GM11168 (cell line): Measurements from ENCODE around the gene CDH4.

Experiments used
- in situ Hi-C: fragments of 300-500 bp; cut with MboI; formaldehyde crosslinking; loops from one replicate; pipeline ENCODE4 v1.12.0; 2022; ENCODE audit warnings: low sequenced_read_pairs; ENCODE audit not compliant: unreplicated experiment

CDH4 gene

DNA sequence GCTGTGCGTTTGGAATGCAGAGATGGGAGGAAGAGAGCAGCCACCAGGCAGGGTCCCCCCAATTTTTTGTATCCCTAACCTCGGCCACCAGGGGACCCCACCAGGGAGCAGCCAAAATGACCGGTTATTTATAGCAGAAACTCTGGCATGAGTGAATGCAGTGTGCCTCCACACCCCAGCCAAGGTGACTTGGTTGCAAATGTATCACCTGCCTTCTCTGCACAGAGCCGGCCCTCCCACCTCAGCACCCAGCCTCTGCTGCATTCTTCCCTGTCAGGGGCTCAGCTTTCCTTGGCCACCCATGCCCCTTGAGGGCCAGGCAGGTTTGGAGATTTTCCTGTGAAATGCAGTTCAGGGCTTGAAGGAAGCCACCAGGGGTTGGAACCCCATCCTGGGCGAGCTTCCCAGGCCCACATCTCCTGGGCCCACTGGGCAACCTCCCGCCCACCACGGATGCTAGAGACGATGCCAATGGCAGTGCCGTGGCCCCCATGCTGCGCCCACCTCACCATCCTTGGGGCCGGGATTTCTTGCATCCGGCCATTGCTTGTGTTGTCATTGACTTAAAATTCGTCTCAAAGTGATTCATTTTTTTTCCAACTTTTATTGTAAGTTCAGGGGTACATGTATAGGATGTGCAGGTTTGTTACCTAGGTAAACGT lies 522.0 kb downstream of the CDH4 start:
- in situ Hi-C loops: no loop called here

DNA sequence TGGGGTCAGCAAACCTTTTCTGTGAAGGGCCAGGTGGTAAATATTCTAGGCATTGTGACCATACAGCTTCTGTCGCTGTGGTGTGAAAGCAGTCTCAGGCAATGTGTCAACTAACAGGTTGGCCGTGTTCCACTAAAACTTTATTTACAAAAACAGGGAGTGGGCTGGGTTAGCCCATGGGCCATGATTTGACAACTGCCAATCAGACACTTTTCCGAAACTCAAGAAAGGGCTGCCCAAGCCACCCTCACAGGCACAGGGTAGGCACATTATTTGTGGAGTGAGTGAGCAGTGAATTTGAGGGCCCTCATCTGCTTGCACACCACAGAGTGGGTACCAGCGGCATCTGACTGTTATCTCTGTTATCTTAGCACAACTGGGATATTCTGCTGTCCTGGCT lies 523.4 kb downstream of the CDH4 start:
- in situ Hi-C loops: no loop called here

DNA sequence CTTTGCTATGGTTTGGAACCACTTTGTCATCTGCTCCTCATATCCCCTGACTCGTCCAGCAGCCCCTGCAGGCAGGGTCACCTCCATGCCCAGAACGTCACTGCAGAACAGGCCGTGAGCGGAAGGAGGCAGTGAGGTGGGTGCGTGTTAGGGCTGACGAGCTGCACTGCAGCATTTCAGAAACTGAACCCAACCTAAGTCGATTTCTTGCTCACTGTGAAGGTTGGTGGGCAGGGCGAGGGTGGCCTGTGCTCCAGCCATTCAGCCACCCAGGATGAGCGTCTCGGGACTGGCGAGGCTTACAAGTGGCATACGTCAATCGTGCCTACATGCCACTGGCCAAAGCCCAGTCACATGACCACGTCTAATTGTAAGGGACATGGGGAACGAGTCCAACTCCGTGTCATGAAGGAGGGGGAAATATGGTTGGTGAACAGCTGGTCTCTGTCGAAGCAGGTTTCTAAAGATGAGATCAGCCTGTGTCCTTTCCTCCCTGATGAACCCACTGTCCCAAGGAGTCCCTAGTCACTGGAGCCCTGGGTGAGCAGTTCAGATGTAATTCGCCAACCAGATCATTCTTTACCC lies 524.5 kb downstream of the CDH4 start:
- in situ Hi-C loops: no loop called here

DNA sequence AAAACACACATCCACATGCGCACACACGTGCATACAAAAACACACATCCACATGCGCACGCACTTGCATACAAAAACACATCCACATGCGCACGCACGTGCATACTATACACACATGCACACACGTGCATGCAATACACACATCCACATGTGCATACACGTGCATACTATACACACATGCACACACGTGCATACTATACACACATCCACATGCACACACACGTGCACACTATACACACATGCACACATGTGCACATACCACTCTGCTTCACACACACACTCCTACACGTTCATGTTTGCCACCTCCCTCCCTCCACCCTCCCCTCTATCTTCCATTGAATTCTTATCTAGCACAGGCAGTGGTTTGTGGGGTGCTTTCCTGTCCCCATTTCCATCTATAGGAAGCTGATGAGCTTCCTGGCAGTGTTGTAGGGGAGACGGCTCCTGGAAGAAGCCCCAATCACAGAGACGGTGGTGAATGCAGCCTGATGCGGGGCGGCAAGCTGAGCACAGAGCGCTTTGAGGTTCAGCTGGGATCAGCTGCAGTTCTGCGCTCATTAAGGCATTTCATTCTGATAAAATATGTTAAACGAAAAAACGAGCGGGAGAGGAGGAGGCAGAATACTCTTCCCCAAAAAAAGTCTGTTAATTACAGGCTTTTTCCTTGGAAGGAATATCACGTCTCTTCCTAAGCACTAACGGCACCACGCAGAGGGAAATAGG lies 525.9 kb downstream of the CDH4 start:
- in situ Hi-C loops: no loop called here

GRCh38 chr20:61778495-61778863 lies 526.4 kb downstream of the CDH4 start:
- in situ Hi-C loops: no loop called here

DNA sequence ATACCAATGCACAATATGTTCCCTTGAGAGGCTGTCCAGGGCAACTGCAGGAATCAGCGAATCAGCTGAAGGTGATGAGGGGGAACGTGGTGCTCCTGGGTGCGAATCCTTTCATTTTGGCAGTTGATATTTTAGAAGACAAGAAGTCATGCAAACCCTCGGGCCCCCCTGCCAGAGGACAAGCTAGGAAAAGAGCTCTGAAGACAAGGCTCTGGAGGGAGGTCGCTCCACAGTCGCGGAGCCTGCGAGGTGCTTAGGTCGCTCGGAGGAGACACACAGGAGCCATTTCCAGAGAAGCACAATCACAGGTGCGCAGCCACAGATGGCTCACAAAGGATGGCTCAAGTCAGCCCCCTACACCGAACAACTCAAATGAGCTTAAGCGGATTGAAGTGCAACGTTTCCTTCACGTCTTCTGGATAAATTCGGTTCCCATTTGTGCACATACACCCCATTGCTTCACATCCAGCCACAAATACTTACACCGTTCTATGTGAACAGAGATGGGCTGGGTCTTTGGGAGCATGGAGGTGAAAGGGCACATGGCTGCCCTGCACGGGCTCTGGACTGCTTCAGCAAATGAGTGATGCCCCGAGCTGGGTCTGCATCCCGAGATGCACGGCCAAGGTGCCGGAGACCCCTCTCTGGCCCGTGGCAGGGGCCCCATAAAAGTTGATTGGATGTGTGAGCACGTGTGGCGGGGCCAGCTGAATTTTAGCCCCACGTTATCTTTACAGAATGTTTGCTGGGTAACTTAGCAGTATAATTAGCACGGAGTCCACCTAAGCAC lies 527.3 kb downstream of the CDH4 start:
- in situ Hi-C loops: no loop called here

DNA sequence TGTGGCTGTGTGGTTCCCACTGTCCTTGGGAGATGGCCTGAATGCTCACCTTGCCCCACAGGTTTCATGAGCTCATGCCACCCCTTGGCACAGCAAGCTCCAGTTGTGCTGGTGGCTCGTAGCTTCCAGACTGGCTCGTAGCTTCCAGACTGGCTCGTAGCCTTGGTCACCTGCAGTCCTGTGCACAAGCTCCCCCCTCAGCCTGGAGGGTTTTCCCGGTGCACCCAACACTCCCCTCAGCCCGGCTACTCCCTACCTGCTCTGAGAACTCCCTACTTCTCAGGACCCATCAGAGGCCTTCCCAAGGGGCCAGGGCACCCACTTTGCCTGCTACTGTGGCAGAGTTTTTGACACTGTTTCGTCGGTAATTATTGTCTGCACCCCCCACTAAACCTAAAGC lies 528.0 kb downstream of the CDH4 start:
- in situ Hi-C loops: no loop called here

DNA sequence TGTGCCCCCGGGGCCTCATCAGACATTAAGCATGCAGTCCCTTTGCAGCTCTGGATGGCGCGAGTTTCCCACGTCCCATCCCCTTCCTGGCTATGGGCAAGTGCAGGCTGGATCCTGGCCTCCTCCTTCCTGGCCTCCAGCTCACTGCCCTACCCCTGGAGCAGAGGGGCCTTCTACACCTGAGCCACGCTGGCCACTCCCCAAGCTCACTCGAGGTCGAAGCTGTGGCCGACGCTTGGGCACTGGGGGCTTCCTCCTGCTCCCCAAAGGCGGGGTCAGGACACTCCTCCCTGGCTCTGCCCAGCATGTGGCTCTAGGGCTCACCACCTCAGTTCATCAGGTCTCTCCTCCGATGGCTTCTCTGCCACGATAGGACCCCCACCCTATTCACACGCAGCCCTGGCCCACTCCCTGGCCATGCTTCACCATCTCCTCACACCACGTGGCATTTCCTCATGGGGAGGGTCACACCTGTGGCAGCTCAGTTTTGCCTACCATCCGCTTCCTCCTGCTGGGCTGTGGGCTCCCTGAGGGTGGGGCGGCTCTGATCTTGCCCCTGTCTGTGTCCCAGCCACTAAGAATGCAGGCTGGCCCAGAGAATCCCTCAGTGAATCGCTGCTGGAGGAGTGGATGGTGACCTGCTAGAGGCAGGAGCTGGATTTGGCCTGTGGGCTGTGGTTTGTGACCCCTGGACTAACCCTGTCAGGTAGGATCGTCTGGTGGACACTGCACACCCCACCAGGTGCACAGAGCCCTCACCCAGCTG lies 532.9 kb downstream of the CDH4 start:
- in situ Hi-C loops: no loop called here

- in situ Hi-C loops: no loop called here
Observed at GRCh38 chr20:61785567-61785816, 533.4 kb downstream of the CDH4 start.

- in situ Hi-C loops: no loop called here
Observed at GRCh38 chr20:61786230-61786629, 534.2 kb downstream of the CDH4 start.

GRCh38 chr20:61788343-61788742 lies 536.3 kb downstream of the CDH4 start:
- in situ Hi-C loops: no loop called here

GRCh38 chr20:61789329-61789728 lies 537.3 kb downstream of the CDH4 start:
- in situ Hi-C loops: no loop called here

DNA sequence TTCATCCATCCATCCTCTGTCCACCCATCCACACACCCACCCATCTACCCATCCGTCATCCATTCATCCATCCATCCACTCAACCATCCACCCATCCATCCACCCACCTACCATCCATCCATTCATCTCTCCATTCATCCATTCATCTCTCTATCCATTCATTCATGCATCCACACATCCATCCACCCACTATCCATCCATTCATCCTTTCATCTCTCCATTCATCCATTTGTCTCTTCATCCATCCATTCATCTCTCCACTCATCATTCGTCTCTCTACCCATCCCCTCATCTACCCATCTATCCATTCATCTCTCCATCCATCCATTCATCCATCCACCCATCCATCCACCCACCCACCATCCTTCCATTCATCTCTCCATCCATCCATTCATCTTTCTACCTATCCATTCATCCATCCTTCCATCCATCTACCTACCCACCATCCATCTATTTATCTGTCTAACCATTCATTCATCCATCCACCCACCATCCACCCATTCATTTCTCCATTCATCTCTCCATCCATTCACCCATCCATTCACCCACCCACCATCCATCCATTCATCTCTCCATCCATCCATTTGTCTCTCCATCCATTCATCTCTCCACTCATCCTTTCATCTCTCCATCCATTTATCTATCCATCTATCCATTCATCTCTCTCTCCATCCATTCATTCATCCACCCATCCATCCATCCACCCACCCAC lies 538.2 kb downstream of the CDH4 start:
- in situ Hi-C loops: no loop called here

DNA sequence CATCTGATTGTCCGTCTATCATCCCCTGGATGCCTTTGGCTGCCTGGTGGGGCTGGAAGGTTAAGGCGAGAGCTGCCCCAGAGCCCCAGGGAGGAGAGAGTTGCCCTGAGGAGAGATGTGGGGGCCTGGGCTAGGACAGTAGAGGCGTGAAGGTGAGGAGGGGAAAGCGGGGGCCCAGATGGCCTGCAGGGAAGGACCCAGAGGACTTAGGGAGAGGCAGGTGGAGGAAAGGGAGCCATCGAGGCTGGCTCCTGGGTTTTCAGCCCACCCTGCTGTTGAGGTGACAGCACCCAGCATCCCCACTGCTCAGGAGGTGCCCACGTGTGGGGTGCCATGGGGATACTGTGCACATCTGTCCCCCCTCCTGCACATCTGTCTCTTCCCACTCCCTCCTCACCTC lies 539.9 kb downstream of the CDH4 start:
- in situ Hi-C loops: no loop called here

DNA sequence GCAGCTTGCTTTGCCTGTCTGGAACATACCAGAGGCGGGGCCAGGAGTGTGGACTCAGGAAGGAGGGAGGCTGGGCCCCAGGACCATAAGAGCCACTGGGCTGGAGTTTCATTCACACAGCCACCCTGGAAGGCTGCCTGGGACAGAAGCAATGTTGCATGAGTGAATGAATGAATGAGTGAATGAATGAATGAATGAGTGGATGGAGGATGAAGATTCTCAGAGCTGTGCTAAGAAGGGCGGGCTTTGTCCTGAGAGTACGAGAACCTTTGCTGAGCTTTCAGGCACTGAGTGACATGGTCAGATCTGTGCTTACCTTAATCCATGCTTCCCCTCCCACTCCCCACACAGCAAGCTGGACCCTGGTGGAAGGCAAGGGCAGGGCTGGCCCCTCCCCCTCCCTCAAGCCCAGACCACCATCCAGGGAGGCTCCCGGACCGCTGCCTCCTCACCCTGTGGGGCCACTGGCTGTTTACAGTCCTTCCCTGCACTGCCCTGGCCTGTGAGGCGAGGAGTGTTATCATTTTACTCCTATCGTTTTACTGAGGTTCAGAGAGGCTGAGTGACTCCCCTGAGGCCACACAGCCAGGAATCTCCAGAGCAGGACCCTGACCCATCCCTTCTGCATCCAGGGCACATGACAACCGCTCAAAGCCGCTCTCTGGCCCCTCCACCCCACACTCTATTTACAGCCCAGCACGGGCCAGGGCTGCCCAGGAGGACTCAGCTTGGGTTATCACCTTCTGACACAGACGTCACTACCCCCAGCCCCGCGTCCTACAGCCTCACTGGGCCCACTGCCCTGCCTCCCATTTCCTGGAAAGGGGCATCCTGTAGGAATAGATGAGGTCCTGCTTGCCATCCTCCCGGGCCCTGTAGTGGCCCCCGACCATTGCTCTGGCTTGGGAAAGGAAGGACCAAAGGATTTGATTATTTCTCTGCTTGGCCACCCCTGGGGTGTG lies 543.9 kb downstream of the CDH4 start:
- in situ Hi-C loops: no loop called here

GRCh38 chr20:61796738-61797137 lies 544.7 kb downstream of the CDH4 start:
- in situ Hi-C loops: no loop called here

GRCh38 chr20:61797200-61797599 lies 545.1 kb downstream of the CDH4 start:
- in situ Hi-C loops: no loop called here

DNA sequence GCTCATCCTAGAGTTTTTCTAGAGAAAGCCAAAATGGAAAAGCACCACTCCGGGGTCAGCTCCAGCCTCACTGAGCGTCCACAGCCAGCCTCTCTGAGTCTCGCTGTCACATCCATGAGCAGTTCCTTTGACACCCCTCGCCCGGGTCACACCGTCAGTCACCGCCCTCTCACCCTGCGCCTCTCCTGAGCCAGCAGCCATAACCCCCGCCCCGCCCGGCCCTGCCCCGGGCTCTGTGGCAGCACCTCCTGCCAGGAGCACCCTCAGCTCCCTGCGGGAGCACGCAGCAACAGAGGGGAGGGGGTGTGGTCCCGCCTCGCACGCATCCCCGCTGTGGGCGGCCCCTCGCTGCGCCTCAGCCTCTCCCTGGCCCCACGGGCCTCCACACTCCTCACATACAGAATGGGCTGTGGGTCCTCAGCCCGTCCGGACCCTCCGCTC lies 545.9 kb downstream of the CDH4 start:
- in situ Hi-C loops: no loop called here

GRCh38 chr20:61798632-61799031 lies 546.6 kb downstream of the CDH4 start:
- in situ Hi-C loops: no loop called here
